Lower leg skin (tissue), 4 donors: Measurements from ENCODE around the gene PLEKHG4B. TPM values are rescaled to one million over a fixed set of nuclear protein-coding genes. Genes with fewer than 3 reads are reported as not detected.

Experiments used
- DNase-seq, 2 donors: peaks; one replicate each; pipeline ENCODE4 v3.0.0-alpha.2; 2019; ENCODE audit warnings: low spot score in 2 of 2
- H3K4me3 ChIP-seq: fragments of 200-600 bp; sonication (generic); 2 replicates; pipeline ENCODE4 v1.5.1; 2017; ENCODE audit warnings: mild to moderate bottlenecking, low read depth; ENCODE audit not compliant: poor library complexity, severe bottlenecking
- CTCF ChIP-seq, 3 donors: fragments of 450-650 bp; IDR thresholded peaks; one replicate each; pipeline ENCODE4 v1.5.1; 2016; ENCODE audit warnings: antibody characterized with exemption in 3 of 3, mild to moderate bottlenecking in 3 of 3, moderate library complexity in 2 of 3
- POLR2A ChIP-seq, 2 donors: fragments of 450-650 bp; IDR thresholded peaks; one replicate each; pipeline ENCODE4 v1.6.1; 2016 to 2017; ENCODE audit warnings: antibody characterized with exemption in 2 of 2, mild to moderate bottlenecking in 1 of 2, moderate library complexity in 1 of 2
- WGBS, 2 donors: methylation state at CpG; one replicate each; pipeline ENCODE4 v1.1.5; 2018; 5-methylcytosine and 5-hydroxymethylcytosine counted together
- intact Hi-C: fragments of 100-400 bp; cut with DNase I; formaldehyde crosslinking; loops from one replicate; pipeline ENCODE4 v1.15.0; 2023; ENCODE audit warnings: low total_unique reads
- total RNA-seq, 4 donors: library from RNA; depleted of rRNA; stranded (reverse); fragments of >200 nt; gene quantifications; one replicate each; pipeline ENCODE4 v1.1.0, GENCODE V29; 2016

Gene PLEKHG4B
- total RNA-seq, 4 donors from 2014 or later: 0.17 to 2.1 (median 0.36) TPM

GRCh38 chr5:182126-182525 is 90.2 kb downstream of the PLEKHG4B start:
- intact Hi-C loops: no loop called here
- no peak for TF ChIP-seq CTCF (IDR thresholded peaks at IDR 0.05)
- TF ChIP-seq POLR2A (IDR thresholded peaks at IDR 0.05): no peak
- WGBS, 2 donors: 94 to 98% methylated on average over 12 of the region's 12 CpGs
- H3K4me3 ChIP-seq: no peak overlapping the region
- no peak for DNase-seq

GRCh38 chr5:184471-184870 is 92.5 kb downstream of the PLEKHG4B start:
- H3K4me3 ChIP-seq: no peak overlapping the region
- intact Hi-C loops: no loop called here
- TF ChIP-seq CTCF (IDR thresholded peaks at IDR 0.05) (no peak), POLR2A (IDR thresholded peaks at IDR 0.05) (no peak)
- 54 to 56% methylated on average over 7 of the region's 7 CpGs for WGBS, 2 donors
- no peak for DNase-seq

GRCh38 chr5:185095-186070 is 93.4 kb downstream of the PLEKHG4B start:
- WGBS, 2 donors: 81 to 87% methylated on average over 21 of the region's 21 CpGs
- TF ChIP-seq POLR2A (IDR thresholded peaks at IDR 0.05) (no peak), CTCF (IDR thresholded peaks at IDR 0.05) (no peak)
- H3K4me3 ChIP-seq: no peak overlapping the region
- intact Hi-C loops: no loop called here
- DNase-seq: no peak

- no peak overlapping the region for H3K4me3 ChIP-seq
- intact Hi-C loops: no loop called here
- no peak for TF ChIP-seq POLR2A (IDR thresholded peaks at IDR 0.05)
- no peak for TF ChIP-seq CTCF (IDR thresholded peaks at IDR 0.05)
- WGBS, 2 donors: 88 to 91% methylated on average over 24 to 27 of the region's 28 CpGs
- DNase-seq: no peak
Observed at GRCh38 chr5:186091-187041, 94.4 kb downstream of the PLEKHG4B start.

GRCh38 chr5:187042-187431 is 95.1 kb downstream of the PLEKHG4B start:
- 80 to 83% methylated on average over 10 to 13 of the region's 13 CpGs for WGBS, 2 donors
- DNase-seq: no peak
- H3K4me3 ChIP-seq: no peak overlapping the region
- TF ChIP-seq POLR2A (IDR thresholded peaks at IDR 0.05) (no peak), CTCF (IDR thresholded peaks at IDR 0.05) (no peak)
- intact Hi-C loops: no loop called here
